Esophagus muscularis mucosa (tissue), 4 donors: Measurements from ENCODE around the gene BEST2. TPM values are rescaled to one million over a fixed set of nuclear protein-coding genes. Genes with fewer than 3 reads are reported as not detected.
"Not testable (repeated sequence)": the region's sequence is repeated elsewhere in the genome, so short reads cannot be mapped to it uniquely, and the experiment has no call there.

Experiments
- DNase-seq: peaks from one replicate; pipeline ENCODE4 v3.0.0-alpha.2; 2017; ENCODE audit errors: extremely low spot score
- H3K27ac ChIP-seq, 4 donors: fragments of 200-600 bp; sonication (generic); replicated peaks in 1 of 4; 1 replicate in 3 of 4; 2 replicates in 1 of 4; pipeline ENCODE4 v1.5.1; 2016 to 2019; ENCODE audit warnings: mild to moderate bottlenecking in 1 of 4
- H3K27me3 ChIP-seq, 4 donors: fragments of 200-600 bp; sonication (generic); one replicate each; pipeline versions ENCODE4 v1.5.1 to v1.6.0; 2016 to 2019
- H3K36me3 ChIP-seq, 4 donors: fragments of 200-600 bp; sonication (generic); one replicate each; pipeline ENCODE4 v1.5.1; 2016 to 2019
- H3K4me1 ChIP-seq, 4 donors: fragments of 200-600 bp; sonication (generic); one replicate each; pipeline ENCODE4 v1.5.1; 2016 to 2019
- H3K4me3 ChIP-seq, 4 donors: fragments of 200-600 bp; sonication (generic); 1 replicate in 2 of 4; 2 replicates in 2 of 4; pipeline ENCODE4 v1.5.1; 2016 to 2019; ENCODE audit warnings: mild to moderate bottlenecking in 4 of 4, moderate library complexity in 1 of 4
- H3K9me3 ChIP-seq, 4 donors: fragments of 200-600 bp; sonication (generic); 1 replicate in 3 of 4; 2 replicates in 1 of 4; pipeline ENCODE4 v1.5.1; 2016 to 2019
- EP300 ChIP-seq: sonication (generic); formaldehyde crosslinking; IDR thresholded peaks from one replicate; pipeline ENCODE4 v1.6.1; 2017; ENCODE audit warnings: antibody characterized with exemption
- POLR2A ChIP-seq: fragments of 450-650 bp; IDR thresholded peaks from one replicate; pipeline ENCODE4 v1.6.1; 2017; ENCODE audit warnings: antibody characterized with exemption, moderate library complexity, mild to moderate bottlenecking, low read depth
- POLR2AphosphoS5 ChIP-seq, 2 donors: sonication (generic); formaldehyde crosslinking; IDR thresholded peaks; one replicate each; pipeline ENCODE4 v1.6.1; 2017; ENCODE audit warnings: antibody characterized with exemption in 2 of 2
- WGBS: methylation state at CpG from one replicate; pipeline ENCODE4 v1.1.5; 2018; 5-methylcytosine and 5-hydroxymethylcytosine counted together
- intact Hi-C: fragments of 100-400 bp; cut with DNase I; formaldehyde crosslinking; loops from one replicate; pipeline ENCODE4 v1.15.1; 2023
- total RNA-seq, 4 donors: library from RNA; depleted of rRNA; stranded (reverse); fragments of >200 nt; gene quantifications; one replicate each; pipeline versions ENCODE4 v1.1.0 to v1.2.1, GENCODE V29; 2016
- TF ChIP-seq, protein P1 (sequence below), 3 experiments: fragments of 200-600 bp in 2 of 3; fragments of 450-650 bp in 1 of 3; sonication (generic) in 2 of 3; IDR thresholded peaks; one replicate each; pipeline ENCODE4 v1.5.1; 2017 to 2019; ENCODE audit warnings: antibody characterized with exemption in 3 of 3, mild to moderate bottlenecking in 2 of 3, moderate library complexity in 1 of 3

BEST2 gene
- total RNA-seq, 4 donors from 2014 or later: not detected

GRCh38 chr19:12722566-12723380 lies 28.8 kb upstream of the BEST2 start:
- Histone ChIP-seq H3K27ac (peak overlapping the region; percentile 97 to 99 (median 98)), H3K9me3 (no peaks in the 10 kb centered on the region), H3K4me1 (peaks cover 46 to 56% (median 55%) of the 10 kb centered on the region in 4 donors), H3K36me3 (peaks cover 10 to 20% (median 19%) of the 10 kb centered on the region in 4 donors), H3K27me3 (no peaks in the 10 kb centered on the region), H3K4me3 (peak overlapping the region; percentile 88 to 98 (median 91))
- TF ChIP-seq POLR2A: no peak
- TF ChIP-seq, protein P1, sequence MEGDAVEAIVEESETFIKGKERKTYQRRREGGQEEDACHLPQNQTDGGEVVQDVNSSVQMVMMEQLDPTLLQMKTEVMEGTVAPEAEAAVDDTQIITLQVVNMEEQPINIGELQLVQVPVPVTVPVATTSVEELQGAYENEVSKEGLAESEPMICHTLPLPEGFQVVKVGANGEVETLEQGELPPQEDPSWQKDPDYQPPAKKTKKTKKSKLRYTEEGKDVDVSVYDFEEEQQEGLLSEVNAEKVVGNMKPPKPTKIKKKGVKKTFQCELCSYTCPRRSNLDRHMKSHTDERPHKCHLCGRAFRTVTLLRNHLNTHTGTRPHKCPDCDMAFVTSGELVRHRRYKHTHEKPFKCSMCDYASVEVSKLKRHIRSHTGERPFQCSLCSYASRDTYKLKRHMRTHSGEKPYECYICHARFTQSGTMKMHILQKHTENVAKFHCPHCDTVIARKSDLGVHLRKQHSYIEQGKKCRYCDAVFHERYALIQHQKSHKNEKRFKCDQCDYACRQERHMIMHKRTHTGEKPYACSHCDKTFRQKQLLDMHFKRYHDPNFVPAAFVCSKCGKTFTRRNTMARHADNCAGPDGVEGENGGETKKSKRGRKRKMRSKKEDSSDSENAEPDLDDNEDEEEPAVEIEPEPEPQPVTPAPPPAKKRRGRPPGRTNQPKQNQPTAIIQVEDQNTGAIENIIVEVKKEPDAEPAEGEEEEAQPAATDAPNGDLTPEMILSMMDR (IDR thresholded peaks at IDR 0.05): no peak
- peak; percentile 85 to 89 for TF ChIP-seq POLR2AphosphoS5 (IDR thresholded peaks at IDR 0.05)
- no peak for TF ChIP-seq EP300
- peak; percentile 99 for DNase-seq
- intact Hi-C loops: loop anchor here (5.0 kb wide), 1 partner anchor 50 kb away; no protein-coding TSS in a partner anchor
- under 1% methylated on average over 32 of the region's 32 CpGs for WGBS

- TF ChIP-seq, protein P1 (IDR thresholded peaks at IDR 0.05): no peak
- no peak for TF ChIP-seq POLR2AphosphoS5 (IDR thresholded peaks at IDR 0.05)
- TF ChIP-seq EP300: no peak
- no peak for TF ChIP-seq POLR2A
- Histone ChIP-seq H3K9me3 (no peaks in the 10 kb centered on the region), H3K4me1 (peaks cover 46 to 54% (median 53%) of the 10 kb centered on the region in 4 donors), H3K27ac (peak overlapping the region; percentile 97 to 99 (median 98)), H3K36me3 (peaks cover 7 to 20% (median 16%) of the 10 kb centered on the region in 4 donors), H3K4me3 (peak overlapping the region; percentile 88 to 98 (median 91)), H3K27me3 (no peaks in the 10 kb centered on the region)
- 7% methylated on average over 6 of the region's 7 CpGs for WGBS
- intact Hi-C loops: loop anchor here (5.0 kb wide), 1 partner anchor 51 kb away; no protein-coding TSS in a partner anchor
- no peak for DNase-seq
Measured at GRCh38 chr19:12723381-12723640, 28.3 kb upstream of the BEST2 start.

- intact Hi-C loops: loop anchor here (5.0 kb wide), 1 partner anchor 52 kb away; no protein-coding TSS in a partner anchor
- H3K36me3 ChIP-seq: peaks cover 7 to 21% (median 16%) of the 10 kb centered on the region in 4 donors
- H3K27ac ChIP-seq: peak within 1 kb of the TSS; percentile 97 to 99 (median 98)
- no peak for DNase-seq
- peak within 1 kb of the TSS; percentile 88 to 98 (median 91) for H3K4me3 ChIP-seq
- no peaks in the 10 kb centered on the region for H3K27me3 ChIP-seq
- 3% methylated on average over 26 of the region's 28 CpGs for WGBS
- H3K9me3 ChIP-seq: no peaks in the 10 kb centered on the region
- TF ChIP-seq POLR2AphosphoS5 (IDR thresholded peaks at IDR 0.05) (peak; percentile 8 to 51), POLR2A (no peak)
- H3K4me1 ChIP-seq: peaks cover 46 to 49% (median 48%) of the 10 kb centered on the region in 4 donors
Measured at GRCh38 chr19:12723641-12724426, 27.8 kb upstream of the BEST2 start, which contains the start of gene TNPO2. Gene TNPO2, minus strand, starts transcription at chr19:12723932. Its CDS starts 2,955 bp downstream, at chr19:12720977.

DNA sequence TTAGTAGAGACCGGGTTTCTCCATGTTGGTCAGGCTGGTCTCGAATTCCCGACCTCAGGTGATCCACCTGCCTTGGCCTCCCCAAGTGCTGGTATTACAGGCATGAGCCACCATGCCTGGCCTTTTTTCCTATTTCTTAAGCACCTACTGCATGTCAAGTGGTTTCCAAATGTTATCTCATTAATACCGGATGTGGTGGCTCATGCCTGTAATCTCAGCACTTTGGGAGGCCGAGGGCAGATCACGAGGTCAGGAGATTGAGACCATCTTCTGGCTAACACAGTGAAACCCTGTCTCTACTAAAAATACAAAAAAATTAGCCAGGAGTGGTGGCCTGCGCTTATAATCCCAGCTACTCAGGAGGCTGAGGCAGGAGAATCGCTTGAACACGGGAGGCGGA lies 26.0 kb upstream of the BEST2 start:
- DNase-seq, H3K27ac ChIP-seq, intact Hi-C loops, H3K4me3 ChIP-seq, H3K9me3 ChIP-seq, H3K27me3 ChIP-seq: not testable (repeated sequence)
- WGBS: 94% methylated on average over 10 of the region's 10 CpGs
- Histone ChIP-seq H3K36me3 (peaks cover 25 to 33% (median 29%) of the 10 kb centered on the region in 4 donors), H3K4me1 (peaks cover 29 to 36% (median 31%) of the 10 kb centered on the region in 4 donors)

- intact Hi-C loops: no loop called here
Measured at GRCh38 chr19:12726988-12727316, 24.6 kb upstream of the BEST2 start.

More at GRCh38 chr19:12726988-12727316, 24.6 kb upstream of the BEST2 start:
- no peak for TF ChIP-seq POLR2AphosphoS5 (IDR thresholded peaks at IDR 0.05)
- TF ChIP-seq, protein P1 (IDR thresholded peaks at IDR 0.05): no peak
- no peak for TF ChIP-seq EP300
- no peak for TF ChIP-seq POLR2A
- H3K27me3 ChIP-seq: no peaks in the 10 kb centered on the region
- no peak overlapping the region for H3K27ac ChIP-seq
- DNase-seq: no peak
- peaks cover 25 to 38% (median 31%) of the 10 kb centered on the region in 4 donors for H3K4me1 ChIP-seq
- peaks cover 30 to 44% (median 41%) of the 10 kb centered on the region in 4 donors for H3K36me3 ChIP-seq
- no peaks in the 10 kb centered on the region for H3K9me3 ChIP-seq
- 93% methylated on average over 2 of the region's 2 CpGs for WGBS
- H3K4me3 ChIP-seq: no peak overlapping the region
